Stimulated activated CD8-positive, alpha-beta memory T cell treated with anti-CD3 and anti-CD28 coated beads, Interleukin-15, amount 100 ng/mL, for 24 hours (primary cell): ENCODE measurements around the gene DCAF6.
"Not testable (repeated sequence)": the region's sequence is repeated elsewhere in the genome, so short reads cannot be mapped to it uniquely, and the experiment has no call there.

Experiments used
- DNase-seq: peaks from one replicate; pipeline ENCODE4 v3.0.0-alpha.2; 2020; ENCODE audit warnings: low read depth

Gene DCAF6

DNA sequence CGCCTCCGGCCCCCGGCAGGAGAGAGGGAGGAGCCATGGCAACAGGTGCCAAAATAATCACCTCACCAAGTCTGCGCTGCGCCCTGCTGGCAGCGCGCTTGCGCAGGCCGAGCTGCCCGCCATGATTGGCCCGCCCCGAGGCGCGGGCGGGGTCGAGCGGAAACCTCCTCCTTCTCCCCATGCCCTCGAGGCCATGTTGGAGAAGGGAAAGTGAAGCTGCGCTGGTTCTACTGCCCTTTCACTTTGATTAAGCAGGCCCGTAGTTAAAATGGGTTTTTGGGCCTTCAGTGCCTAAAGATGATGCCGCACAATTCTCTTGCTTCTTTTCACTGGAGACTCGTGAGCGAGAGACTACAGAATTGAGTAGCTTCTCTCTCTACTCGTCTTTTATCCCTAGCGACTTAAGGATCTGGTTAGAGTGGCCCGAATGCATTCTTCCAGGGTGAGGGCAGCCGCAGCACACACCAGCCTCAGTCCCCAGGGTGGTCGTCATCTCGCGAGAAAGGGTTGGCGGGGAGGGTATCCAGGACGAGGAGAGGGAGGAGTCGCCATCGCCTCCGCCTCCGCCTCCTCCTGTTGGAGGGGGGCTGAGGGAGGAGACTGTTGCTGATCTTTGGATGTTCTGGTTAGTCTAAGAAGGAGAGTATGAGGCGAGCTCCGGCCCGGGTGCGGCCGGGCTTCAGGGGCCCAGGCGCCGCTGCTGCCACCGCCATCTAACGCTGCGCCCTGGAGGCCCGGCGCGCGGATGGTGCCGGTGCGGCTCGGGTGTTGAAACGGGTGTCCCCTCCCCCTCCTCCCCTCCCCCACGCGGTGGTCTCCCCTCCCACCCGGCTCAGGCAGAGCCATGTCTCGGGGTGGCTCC lies at the start of gene DCAF6:
DCAF6 (plus strand) TSS at position 616 of the 862 bp plus-strand sequence; CDS start at position 845, 229 bp downstream.
- peak; percentile 80 for DNase-seq

- not testable (repeated sequence) for DNase-seq
These were observed 49.3 kb upstream of the DCAF6 start for GRCh38 chr1:167887187-167887586.

DNA sequence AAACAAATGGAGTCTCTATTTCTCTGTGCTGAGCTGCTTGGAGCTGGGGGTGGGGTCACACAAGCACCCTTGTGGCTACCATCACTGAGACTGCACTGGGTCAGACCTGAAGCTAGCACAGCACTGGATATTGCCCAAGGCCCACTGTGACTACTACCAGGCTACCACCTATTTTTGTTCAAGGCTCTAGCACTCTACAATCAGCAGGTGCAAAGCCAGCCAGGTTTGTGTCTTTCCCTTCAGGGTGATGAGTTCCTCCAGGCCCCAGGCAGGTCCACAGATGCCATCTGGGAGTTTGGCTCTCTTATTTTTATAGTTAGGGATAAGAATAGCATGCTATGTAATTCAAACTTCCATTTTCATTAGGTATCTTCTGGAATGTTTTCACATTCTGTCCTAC lies 46.1 kb upstream of the DCAF6 start:
- no peak for DNase-seq

DNA sequence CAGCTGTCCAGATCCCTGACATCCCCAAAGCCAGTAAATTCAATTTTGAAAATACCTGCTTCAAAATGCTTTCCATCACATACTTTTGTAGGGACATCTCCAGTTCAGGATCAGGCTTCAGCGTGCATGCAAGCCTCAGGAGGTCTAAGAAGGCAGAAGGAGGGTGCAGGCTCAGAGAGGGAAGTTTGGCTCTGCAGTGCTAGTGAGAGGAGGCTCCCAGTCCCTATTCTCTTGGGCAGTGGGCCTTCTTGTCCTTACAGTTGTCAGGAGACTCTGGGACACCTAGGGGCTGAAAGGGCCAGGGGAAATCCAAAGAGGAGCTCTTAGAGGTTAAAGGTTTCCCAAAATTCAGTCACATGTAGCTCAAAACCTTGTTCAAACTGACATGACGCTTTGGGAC lies 42.7 kb upstream of the DCAF6 start:
- no peak for DNase-seq

- DNase-seq, result no peak
These were observed 37.8 kb upstream of the DCAF6 start for GRCh38 chr1:167898578-167899222.

GRCh38 chr1:167899253-167899681 lies 37.2 kb upstream of the DCAF6 start:
- no peak for DNase-seq

- no peak for DNase-seq
These were observed 35.6 kb upstream of the DCAF6 start for GRCh38 chr1:167900907-167901306.

GRCh38 chr1:167904652-167905130 lies 31.8 kb upstream of the DCAF6 start:
- DNase-seq, result no peak

- no peak for DNase-seq
These were observed 31.3 kb upstream of the DCAF6 start for GRCh38 chr1:167905182-167905581.

DNA sequence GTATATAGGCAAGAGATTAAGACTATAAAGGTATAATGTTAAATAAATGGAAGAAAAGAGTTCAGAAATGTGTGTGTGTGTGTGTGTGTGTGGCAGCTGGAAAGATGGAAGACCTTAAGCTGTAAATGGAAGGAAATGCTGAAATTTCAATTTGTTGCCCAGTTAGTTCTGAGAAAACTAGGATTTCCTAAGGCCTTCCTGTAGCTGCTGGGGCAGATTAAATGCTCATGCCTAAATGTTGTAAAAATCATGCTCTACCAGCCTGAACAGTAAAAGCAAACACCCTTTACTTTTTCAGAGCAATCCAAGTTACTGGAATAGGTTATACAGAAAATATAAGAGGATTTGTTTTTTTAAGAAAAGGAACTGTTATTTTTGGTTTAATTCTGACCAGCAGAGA lies 30.8 kb upstream of the DCAF6 start:
- DNase-seq, result no peak

- no peak for DNase-seq
These were observed 26.7 kb upstream of the DCAF6 start for GRCh38 chr1:167909691-167910180.

- DNase-seq, result no peak
These were observed 26.0 kb upstream of the DCAF6 start for GRCh38 chr1:167910530-167910929.

DNA sequence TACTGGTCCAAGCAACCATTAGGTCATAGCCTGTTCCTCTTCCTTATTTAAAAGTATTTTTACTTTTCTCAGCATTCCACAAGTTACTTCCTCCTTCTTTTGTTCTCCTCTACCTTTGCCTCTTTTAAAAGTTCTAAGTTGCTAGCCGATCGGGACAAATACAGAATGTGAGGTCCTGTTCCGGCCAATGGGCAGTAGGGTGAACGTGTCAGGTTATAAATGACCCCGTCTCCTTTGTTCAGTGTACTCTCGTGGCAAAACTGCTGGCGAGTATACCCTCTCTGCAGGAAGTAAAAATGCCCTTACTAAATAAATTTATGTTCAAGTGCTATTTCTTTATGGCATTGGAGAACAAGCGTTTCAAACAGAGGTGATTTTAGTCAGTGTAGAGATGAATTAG lies 25.1 kb upstream of the DCAF6 start:
- no peak for DNase-seq

DNA sequence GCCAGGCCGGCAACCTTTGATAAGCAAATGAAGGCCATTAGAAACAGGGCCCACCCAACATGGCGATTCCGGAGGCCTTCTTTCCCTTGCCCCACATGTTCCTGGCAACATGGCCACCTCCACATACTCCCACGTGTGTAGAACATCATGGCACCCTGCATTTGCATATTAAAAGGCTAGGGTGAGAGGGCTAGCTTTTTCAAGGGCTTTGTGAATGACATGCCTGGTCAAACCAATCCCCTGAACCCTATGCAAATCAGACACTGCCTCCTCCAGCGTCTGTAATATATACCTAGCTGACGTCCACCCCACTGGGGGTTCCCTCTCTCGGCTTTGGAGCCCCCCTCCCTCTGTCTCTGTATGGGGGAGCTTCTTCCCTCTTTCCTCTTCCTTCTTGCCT lies 24.2 kb upstream of the DCAF6 start:
- DNase-seq, result no peak

- no peak for DNase-seq
These were observed 22.5 kb upstream of the DCAF6 start, which contains the start of gene ADCY10 for GRCh38 chr1:167913895-167914496. Gene ADCY10 (minus strand): TSS chr1:167914134. CDS start chr1:167905140, 8,994 bp downstream.

- DNase-seq, result no peak
These were observed 20.9 kb upstream of the DCAF6 start for GRCh38 chr1:167915569-167915968.

DNA sequence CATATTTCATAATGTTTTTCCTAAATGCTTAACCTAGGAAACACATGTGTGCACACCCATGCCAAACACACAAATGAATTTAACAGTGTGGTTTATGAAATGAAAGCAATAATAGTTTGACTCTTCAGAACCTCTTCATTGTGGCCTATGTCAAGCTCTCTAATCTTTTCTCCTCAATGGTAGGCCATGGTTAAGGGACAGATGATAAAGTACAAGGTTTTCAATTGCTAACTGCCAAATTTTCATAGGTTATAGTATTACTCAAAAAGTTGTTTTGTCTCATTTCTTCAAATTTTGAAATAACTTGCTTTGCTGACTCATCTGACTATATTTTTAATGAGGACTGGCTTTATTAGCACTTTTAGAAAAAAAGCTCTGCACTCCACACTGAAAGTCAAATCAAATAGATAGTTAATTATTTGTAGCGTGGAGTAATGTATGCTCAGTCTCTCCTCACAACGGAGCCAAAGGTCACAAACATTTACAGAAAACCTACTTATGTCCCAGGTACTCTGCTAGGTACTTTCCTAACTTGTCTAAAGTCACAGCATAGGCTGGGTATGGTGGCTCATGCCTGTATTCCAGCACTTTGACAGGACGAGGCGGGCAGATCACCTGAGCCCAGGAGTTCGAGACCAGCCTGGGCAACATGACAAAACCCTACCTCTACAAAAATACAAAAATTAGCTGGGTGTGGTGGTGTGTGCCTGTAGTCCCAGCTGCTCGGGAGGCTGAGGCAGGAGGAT lies 19.5 kb upstream of the DCAF6 start:
- no peak for DNase-seq

DNA sequence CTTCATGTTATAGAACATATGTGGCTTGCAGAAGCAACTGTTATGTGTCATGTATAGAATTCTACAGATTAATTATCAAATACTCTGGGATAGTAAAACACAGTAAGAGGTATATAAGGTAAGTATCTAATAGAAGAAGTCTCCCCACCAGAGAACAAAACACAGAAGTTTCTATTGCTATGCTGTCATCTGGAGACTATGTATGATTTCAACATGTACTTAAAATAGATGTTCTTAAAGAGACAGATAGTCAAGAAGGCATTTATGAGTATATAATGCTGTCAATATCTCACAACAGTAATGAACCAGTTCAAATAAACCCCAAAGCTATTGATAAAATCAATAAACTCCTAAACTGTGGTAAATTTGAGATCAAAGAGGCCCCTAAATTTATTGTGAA lies 14.5 kb upstream of the DCAF6 start:
- DNase-seq, result no peak

DNA sequence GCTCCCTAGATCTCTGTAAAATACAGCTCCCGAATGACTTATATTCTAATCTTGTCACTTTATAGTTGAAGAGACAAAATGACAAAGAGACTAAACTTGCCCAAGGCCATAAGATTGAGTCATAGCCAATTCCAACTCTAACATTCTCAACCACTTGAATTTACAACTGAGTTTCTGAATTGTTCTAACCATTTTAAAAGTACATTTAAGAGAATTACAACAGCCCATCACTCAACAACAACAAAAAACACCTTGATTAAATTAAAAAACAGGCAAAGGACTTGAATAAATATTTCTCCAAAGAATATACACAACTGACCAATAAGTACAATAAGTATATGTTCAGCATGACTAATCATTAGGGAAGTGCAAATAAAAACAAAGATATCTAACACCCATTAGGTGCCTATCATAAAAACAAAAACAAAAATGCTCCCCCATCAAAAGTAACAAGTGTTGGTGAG lies 13.8 kb upstream of the DCAF6 start:
- DNase-seq, result no peak

GRCh38 chr1:167923324-167924056 lies 13.0 kb upstream of the DCAF6 start:
- DNase-seq, result no peak

- no peak for DNase-seq
These were observed 12.4 kb upstream of the DCAF6 start for GRCh38 chr1:167924102-167924501.
